Tibial nerve (tissue), 4 donors: ENCODE data around the gene FGF1. TPM values are rescaled to one million over a fixed set of nuclear protein-coding genes. Genes with fewer than 3 reads are reported as not detected.

ENCODE experiments used
- DNase-seq, 2 donors: peaks; one replicate each; pipeline ENCODE4 v3.0.0-alpha.2; 2019; ENCODE audit warnings: low spot score in 2 of 2
- H3K27ac ChIP-seq, 4 donors: fragments of 200-600 bp; sonication (generic) in 3 of 4; one replicate each; pipeline ENCODE4 v1.5.1; 2017 to 2019; ENCODE audit warnings: mild to moderate bottlenecking in 1 of 4
- H3K27me3 ChIP-seq, 2 donors: fragments of 200-600 bp; sonication (generic) in 1 of 2; one replicate each; pipeline versions ENCODE4 v1.5.1 to v1.6.0; 2017 to 2019
- H3K36me3 ChIP-seq, 3 donors: fragments of 200-600 bp; sonication (generic); one replicate each; pipeline ENCODE4 v1.5.1; 2018 to 2019
- H3K4me1 ChIP-seq, 4 donors: fragments of 200-600 bp; sonication (generic) in 3 of 4; one replicate each; pipeline ENCODE4 v1.5.1; 2017 to 2019
- H3K4me3 ChIP-seq, 4 donors: fragments of 200-600 bp; sonication (generic) in 3 of 4; one replicate each; pipeline ENCODE4 v1.5.1; 2017 to 2019; ENCODE audit warnings: mild to moderate bottlenecking in 1 of 4, moderate library complexity in 1 of 4
- H3K9me3 ChIP-seq, 4 donors: fragments of 200-600 bp; sonication (generic) in 3 of 4; one replicate each; pipeline ENCODE4 v1.5.1; 2017 to 2019
- EP300 ChIP-seq, 2 donors: sonication (generic); formaldehyde crosslinking; IDR thresholded peaks; one replicate each; pipeline ENCODE4 v1.6.1; 2017; ENCODE audit warnings: antibody characterized with exemption in 2 of 2, mild to moderate bottlenecking in 1 of 2
- POLR2A ChIP-seq, 2 donors: fragments of 450-650 bp; IDR thresholded peaks; one replicate each; pipeline ENCODE4 v1.6.1; 2017; ENCODE audit warnings: antibody characterized with exemption in 2 of 2, mild to moderate bottlenecking in 2 of 2, moderate library complexity in 2 of 2
- WGBS, 2 donors: methylation state at CpG; one replicate each; pipeline ENCODE4 v1.1.5; 2018; 5-methylcytosine and 5-hydroxymethylcytosine counted together
- total RNA-seq, 4 donors: library from RNA; depleted of rRNA; stranded (reverse); fragments of >200 nt; gene quantifications; one replicate each; pipeline ENCODE4 v1.1.0, GENCODE V29; 2016
- TF ChIP-seq, protein P1 (sequence below), 5 experiments: fragments of 200-600 bp in 3 of 5; fragments of 450-650 bp in 2 of 5; sonication (generic) in 3 of 5; IDR thresholded peaks; one replicate each; pipeline ENCODE4 v1.5.1; 2016 to 2019; ENCODE audit warnings: antibody characterized with exemption in 5 of 5, mild to moderate bottlenecking in 3 of 5, moderate library complexity in 2 of 5

Gene FGF1
- total RNA-seq, 4 donors from 2014 or later: 38.1 to 131 (median 115) TPM

DNA sequence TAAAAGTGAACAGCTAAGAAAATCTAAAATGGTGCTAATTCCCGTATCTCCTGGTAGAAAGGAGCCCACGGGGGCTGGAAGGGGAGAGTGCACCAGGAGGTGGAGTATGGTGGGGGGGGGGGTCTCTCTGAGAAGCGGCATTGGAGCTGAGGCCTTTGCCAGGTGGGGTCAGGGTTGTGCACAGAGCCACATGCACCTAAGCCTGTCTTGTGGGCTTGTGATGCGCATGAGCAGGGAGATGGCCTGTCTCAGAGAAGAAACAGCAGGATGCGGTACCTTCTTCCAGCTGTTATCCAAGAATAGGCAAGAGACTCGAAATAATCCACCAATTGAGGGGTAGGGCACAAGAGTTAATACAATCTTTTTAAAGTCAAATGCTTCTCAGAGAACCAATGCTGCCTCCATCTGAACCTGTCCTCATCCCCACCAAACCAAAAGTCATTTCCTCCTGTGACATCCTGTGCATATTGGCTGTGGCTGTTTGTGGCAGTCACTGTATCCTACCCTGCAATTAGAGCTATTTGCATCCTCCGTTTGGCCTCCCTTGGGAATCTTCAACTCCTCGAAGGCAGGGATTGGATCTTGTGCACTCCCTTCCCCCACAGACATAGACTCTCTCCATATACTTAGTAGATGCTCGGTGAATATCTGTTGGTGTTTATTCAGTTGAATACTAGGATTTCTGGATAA lies 45.4 kb downstream of the FGF1 start:
- WGBS, 2 donors: 70 to 75% methylated on average over 9 of the region's 9 CpGs
- H3K4me1 ChIP-seq: peaks cover 0 to 24% (median 3%) of the 10 kb centered on the region in 4 donors
- no peak overlapping the region for H3K4me3 ChIP-seq
- no peaks in the 10 kb centered on the region for H3K9me3 ChIP-seq
- no peak overlapping the region for H3K27ac ChIP-seq
- TF ChIP-seq, protein P1, sequence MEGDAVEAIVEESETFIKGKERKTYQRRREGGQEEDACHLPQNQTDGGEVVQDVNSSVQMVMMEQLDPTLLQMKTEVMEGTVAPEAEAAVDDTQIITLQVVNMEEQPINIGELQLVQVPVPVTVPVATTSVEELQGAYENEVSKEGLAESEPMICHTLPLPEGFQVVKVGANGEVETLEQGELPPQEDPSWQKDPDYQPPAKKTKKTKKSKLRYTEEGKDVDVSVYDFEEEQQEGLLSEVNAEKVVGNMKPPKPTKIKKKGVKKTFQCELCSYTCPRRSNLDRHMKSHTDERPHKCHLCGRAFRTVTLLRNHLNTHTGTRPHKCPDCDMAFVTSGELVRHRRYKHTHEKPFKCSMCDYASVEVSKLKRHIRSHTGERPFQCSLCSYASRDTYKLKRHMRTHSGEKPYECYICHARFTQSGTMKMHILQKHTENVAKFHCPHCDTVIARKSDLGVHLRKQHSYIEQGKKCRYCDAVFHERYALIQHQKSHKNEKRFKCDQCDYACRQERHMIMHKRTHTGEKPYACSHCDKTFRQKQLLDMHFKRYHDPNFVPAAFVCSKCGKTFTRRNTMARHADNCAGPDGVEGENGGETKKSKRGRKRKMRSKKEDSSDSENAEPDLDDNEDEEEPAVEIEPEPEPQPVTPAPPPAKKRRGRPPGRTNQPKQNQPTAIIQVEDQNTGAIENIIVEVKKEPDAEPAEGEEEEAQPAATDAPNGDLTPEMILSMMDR (IDR thresholded peaks at IDR 0.05): no peak
- TF ChIP-seq EP300 (IDR thresholded peaks at IDR 0.05) (no peak), POLR2A (IDR thresholded peaks at IDR 0.05) (no peak)
- no peaks in the 10 kb centered on the region for H3K36me3 ChIP-seq
- no peaks in the 10 kb centered on the region for H3K27me3 ChIP-seq
- DNase-seq: no peak

DNA sequence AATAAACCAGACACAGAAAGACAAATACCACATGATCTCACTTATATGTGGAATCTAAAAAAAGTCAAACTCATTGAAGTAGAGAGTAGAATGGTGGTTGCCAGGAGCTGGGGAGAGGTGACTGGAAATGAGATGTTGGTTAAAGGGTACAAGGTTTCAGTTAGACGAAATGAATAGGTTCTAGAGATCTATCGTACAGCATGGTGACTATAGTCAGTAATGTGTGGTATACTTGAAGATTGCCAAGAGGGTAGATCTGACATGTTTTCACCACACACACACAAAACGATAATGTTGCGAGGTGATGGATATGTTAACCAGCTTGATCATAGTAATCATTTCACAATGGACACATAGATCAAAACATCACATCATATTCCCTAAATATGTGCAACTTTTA lies 46.4 kb downstream of the FGF1 start:
- H3K4me3 ChIP-seq: no peak overlapping the region
- WGBS, 2 donors: 83 to 92% methylated on average over 4 of the region's 4 CpGs
- TF ChIP-seq, protein P1 (IDR thresholded peaks at IDR 0.05): no peak
- TF ChIP-seq POLR2A (IDR thresholded peaks at IDR 0.05): no peak
- no peak for TF ChIP-seq EP300 (IDR thresholded peaks at IDR 0.05)

DNA sequence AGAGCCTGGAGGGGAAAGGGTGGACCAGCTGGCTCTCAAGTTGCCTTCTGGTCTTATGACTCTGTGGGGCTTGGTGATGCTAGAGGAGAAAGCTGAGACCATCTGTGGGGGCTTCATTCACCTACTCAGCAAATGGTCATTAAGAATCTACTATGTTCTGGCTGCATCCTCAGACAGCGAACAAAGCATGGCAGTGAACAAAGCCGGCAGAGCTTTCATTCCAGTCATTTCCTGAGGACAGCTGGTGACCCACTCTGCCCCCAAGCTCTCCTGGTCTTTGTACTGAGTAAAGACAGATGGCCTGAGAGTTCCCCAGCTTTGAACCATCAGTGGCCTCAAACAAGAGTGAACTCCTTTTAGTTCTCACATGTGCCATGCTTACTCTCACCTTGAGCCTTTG lies 48.0 kb downstream of the FGF1 start:
- Histone ChIP-seq H3K27ac (peak overlapping the region in 1 of 4 donors; percentile 36), H3K36me3 (no peaks in the 10 kb centered on the region), H3K9me3 (no peaks in the 10 kb centered on the region), H3K4me1 (peaks cover 0 to 5% (median 0%) of the 10 kb centered on the region in 4 donors), H3K27me3 (no peaks in the 10 kb centered on the region), H3K4me3 (no peak overlapping the region)
- no peak for DNase-seq
- WGBS, 2 donors: 74 to 81% methylated on average over 2 of the region's 2 CpGs
- no peak for TF ChIP-seq EP300 (IDR thresholded peaks at IDR 0.05)
- TF ChIP-seq, protein P1 (IDR thresholded peaks at IDR 0.05): no peak
- TF ChIP-seq POLR2A (IDR thresholded peaks at IDR 0.05): no peak

More for the DNA sequence above, 46.4 kb downstream of the FGF1 start:
- Histone ChIP-seq H3K4me1 (peaks cover 0 to 14% (median 0%) of the 10 kb centered on the region in 4 donors), H3K27me3 (no peaks in the 10 kb centered on the region), H3K36me3 (no peaks in the 10 kb centered on the region), H3K27ac (no peak overlapping the region), H3K9me3 (no peaks in the 10 kb centered on the region)
- no peak for DNase-seq

DNA sequence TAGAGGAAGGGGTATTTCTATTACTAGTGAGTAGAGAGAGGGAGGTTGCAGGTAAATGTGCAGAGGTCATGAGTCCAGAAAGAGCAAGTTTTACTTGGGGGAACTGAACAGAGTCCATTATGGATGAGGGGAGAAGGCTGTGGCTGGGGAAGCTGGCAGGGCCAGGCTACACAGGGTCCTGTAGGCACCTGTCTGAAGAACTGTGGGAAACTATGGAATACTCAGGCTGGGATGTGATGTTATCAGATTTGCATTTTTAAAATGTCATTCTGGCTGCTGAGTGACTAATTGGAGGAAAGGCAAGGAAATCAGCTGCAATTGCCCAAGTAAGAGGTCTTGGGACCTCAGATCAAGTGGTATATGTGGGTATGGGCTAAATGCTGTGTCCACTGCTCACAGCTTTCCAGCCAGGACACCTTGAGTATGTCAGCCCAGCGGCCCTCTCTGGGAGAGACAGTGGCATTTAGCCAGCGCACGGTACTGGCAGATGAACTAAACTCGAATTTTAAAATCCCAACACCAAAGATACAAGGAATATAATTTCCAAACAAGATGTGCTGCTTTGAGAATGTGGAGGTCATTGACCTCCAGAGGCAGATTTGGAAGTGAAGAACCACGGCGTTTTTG lies 49.1 kb downstream of the FGF1 start:
- Histone ChIP-seq H3K9me3 (no peaks in the 10 kb centered on the region), H3K4me3 (no peak overlapping the region), H3K27ac (no peak overlapping the region), H3K4me1 (no peaks in the 10 kb centered on the region), H3K36me3 (no peaks in the 10 kb centered on the region), H3K27me3 (no peaks in the 10 kb centered on the region)
- DNase-seq: no peak
- TF ChIP-seq, protein P1 (IDR thresholded peaks at IDR 0.05): no peak
- no peak for TF ChIP-seq POLR2A (IDR thresholded peaks at IDR 0.05)
- TF ChIP-seq EP300 (IDR thresholded peaks at IDR 0.05): no peak
- 62 to 76% methylated on average over 6 of the region's 6 CpGs for WGBS, 2 donors

DNA sequence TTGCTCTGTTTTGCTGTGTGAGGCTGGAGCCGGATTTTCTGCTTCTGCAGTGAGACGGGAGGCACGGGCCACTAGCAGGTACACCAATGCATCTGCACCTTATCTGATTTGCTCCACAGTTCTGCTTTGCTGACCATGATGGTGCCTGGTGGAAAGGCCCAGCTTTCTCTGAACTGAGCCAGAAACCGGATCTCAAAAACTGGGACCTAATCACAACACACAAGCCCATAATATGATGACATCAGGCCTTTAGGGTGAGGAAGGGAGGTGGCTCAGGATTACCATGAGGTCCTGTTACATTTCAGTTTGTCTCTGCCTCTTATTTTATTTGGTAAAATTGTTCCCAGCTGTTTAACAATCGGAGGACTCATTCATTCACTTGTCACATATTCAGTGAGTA lies 49.8 kb downstream of the FGF1 start:
- no peaks in the 10 kb centered on the region for H3K27me3 ChIP-seq
- DNase-seq: no peak
- no peaks in the 10 kb centered on the region for H3K9me3 ChIP-seq
- 65% methylated on average over 5 of the region's 5 CpGs for WGBS, 2 donors
- H3K27ac ChIP-seq: peak overlapping the region in 1 of 4 donors; percentile 25
- H3K36me3 ChIP-seq: no peaks in the 10 kb centered on the region
- no peak for TF ChIP-seq EP300 (IDR thresholded peaks at IDR 0.05)
- TF ChIP-seq POLR2A (IDR thresholded peaks at IDR 0.05): no peak
- TF ChIP-seq, protein P1 (IDR thresholded peaks at IDR 0.05): no peak
- H3K4me3 ChIP-seq: no peak overlapping the region
- no peaks in the 10 kb centered on the region for H3K4me1 ChIP-seq
